HEK293T (cell line): ENCODE measurements around the gene DYNLL2.

ENCODE experiments used
- ARNT ChIP-seq: fragments of 450-650 bp; IDR thresholded peaks from 2 replicates; pipeline ENCODE4 v1.6.1; 2017; ENCODE audit warnings: mild to moderate bottlenecking
- SUZ12 ChIP-seq: fragments of 450-650 bp; IDR thresholded peaks from 2 replicates; pipeline ENCODE4 v1.6.1; 2016; ENCODE audit warnings: mild to moderate bottlenecking

DNA sequence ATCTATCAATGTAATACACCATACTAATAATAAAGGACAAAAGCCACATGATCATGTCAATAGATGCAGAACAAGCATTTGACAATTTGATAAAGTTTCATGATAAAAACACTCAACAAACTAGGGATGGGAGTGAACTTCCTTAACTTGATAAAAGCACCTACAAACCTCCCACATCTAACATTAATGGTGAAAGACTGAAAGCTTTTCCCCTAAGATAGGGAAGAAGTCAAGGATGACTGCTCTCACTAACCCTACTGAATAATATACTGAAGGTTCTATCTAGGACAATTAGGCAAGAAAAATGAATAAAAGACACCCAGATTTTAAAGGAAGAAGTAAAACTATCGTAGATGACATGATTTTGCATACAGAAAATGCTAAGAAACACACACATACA lies 10.4 kb upstream of the DYNLL2 start:
- TF ChIP-seq SUZ12 (no peak), ARNT (no peak)
